DND-41 (cell line): ENCODE measurements around the gene MYOD1.

ENCODE experiments used
- CTCF ChIP-seq: IDR thresholded peaks from 2 replicates; pipeline ENCODE4 v1.5.1; 2012; ENCODE audit warnings: borderline replicate concordance, low read length, moderate library complexity, mild to moderate bottlenecking; ENCODE audit not compliant: poor library complexity, severe bottlenecking; ENCODE audit errors: extremely low read depth
- EZH2 ChIP-seq: IDR thresholded peaks from 3 replicates; pipeline ENCODE4 v1.6.1; 2012; ENCODE audit warnings: borderline replicate concordance, low read depth, mild to moderate bottlenecking, moderate library complexity, low read length, inconsistent platforms; ENCODE audit not compliant: severe bottlenecking

GRCh38 chr11:17707830-17708229 lies 11.5 kb upstream of the MYOD1 start:
- TF ChIP-seq CTCF = no peak
- no peak for TF ChIP-seq EZH2
